HL-60 (cell line): ENCODE measurements around the gene GNG7.
A peak's percentile ranks its signal among the peaks of the same experiment; 100 is the strongest.
"Not testable (repeated sequence)": the region's sequence is repeated elsewhere in the genome, so short reads cannot be mapped to it uniquely, and the experiment has no call there.

Experiments
- DNase-seq, 2 experiments: peaks; one replicate each; pipeline ENCODE4 v3.0.0-alpha.2; 2010 to 2020; ENCODE audit warnings: low read depth in 1 of 2, low spot score in 1 of 2
- H3K27ac ChIP-seq: fragments of 250-450 bp; sonication (Bioruptor Pico); replicated peaks from 2 replicates; pipeline ENCODE4 v1.5.1; 2020; ENCODE audit warnings: mild to moderate bottlenecking, moderate library complexity
- H3K27me3 ChIP-seq: fragments of 250-450 bp; sonication (Bioruptor Pico); 2 replicates; pipeline ENCODE4 v1.5.1; 2021; ENCODE audit warnings: mild to moderate bottlenecking, moderate library complexity; ENCODE audit not compliant: insufficient read depth, poor library complexity, severe bottlenecking
- H3K4me3 ChIP-seq: replicated peaks from 2 replicates; pipeline ENCODE4 v1.5.1; 2011; ENCODE audit warnings: mild to moderate bottlenecking, control low read depth, low read length; ENCODE audit not compliant: insufficient read depth
- GABPA ChIP-seq: IDR thresholded peaks from 2 replicates; pipeline ENCODE4 v1.6.1; 2012; ENCODE audit warnings: low read depth
- POLR2AphosphoS5 ChIP-seq: IDR thresholded peaks from 2 replicates; pipeline ENCODE4 v1.6.1; 2012; ENCODE audit warnings: low read depth
- REST ChIP-seq: IDR thresholded peaks from 2 replicates; pipeline ENCODE4 v1.6.1; 2012; ENCODE audit warnings: low read depth; ENCODE audit not compliant: insufficient replicate concordance
- SPI1 ChIP-seq: IDR thresholded peaks from 2 replicates; pipeline ENCODE4 v1.6.1; 2012; ENCODE audit warnings: low read depth, mild to moderate bottlenecking, borderline replicate concordance
- TF ChIP-seq, protein P1 (sequence below): IDR thresholded peaks from one replicate; pipeline ENCODE4 v1.5.1; 2011; ENCODE audit warnings: low read length, control low read depth, inconsistent platforms; ENCODE audit not compliant: insufficient read depth

Gene GNG7

GRCh38 chr19:2543463-2544442 lies 158.7 kb downstream of the GNG7 start:
- Histone ChIP-seq H3K4me3 (no peak overlapping the region), H3K27ac (peak overlapping the region; percentile 94), H3K27me3 (no peaks in the 10 kb centered on the region)
- TF ChIP-seq REST (peak; percentile 47), SPI1 (no peak), POLR2AphosphoS5 (peak; percentile 84), GABPA (0 out of 2 replicates have a peak, but pooled peaks have one; percentile 31)
- TF ChIP-seq, protein P1, sequence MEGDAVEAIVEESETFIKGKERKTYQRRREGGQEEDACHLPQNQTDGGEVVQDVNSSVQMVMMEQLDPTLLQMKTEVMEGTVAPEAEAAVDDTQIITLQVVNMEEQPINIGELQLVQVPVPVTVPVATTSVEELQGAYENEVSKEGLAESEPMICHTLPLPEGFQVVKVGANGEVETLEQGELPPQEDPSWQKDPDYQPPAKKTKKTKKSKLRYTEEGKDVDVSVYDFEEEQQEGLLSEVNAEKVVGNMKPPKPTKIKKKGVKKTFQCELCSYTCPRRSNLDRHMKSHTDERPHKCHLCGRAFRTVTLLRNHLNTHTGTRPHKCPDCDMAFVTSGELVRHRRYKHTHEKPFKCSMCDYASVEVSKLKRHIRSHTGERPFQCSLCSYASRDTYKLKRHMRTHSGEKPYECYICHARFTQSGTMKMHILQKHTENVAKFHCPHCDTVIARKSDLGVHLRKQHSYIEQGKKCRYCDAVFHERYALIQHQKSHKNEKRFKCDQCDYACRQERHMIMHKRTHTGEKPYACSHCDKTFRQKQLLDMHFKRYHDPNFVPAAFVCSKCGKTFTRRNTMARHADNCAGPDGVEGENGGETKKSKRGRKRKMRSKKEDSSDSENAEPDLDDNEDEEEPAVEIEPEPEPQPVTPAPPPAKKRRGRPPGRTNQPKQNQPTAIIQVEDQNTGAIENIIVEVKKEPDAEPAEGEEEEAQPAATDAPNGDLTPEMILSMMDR, result no peak
- DNase-seq, result peak; percentile 79 to 86

DNA sequence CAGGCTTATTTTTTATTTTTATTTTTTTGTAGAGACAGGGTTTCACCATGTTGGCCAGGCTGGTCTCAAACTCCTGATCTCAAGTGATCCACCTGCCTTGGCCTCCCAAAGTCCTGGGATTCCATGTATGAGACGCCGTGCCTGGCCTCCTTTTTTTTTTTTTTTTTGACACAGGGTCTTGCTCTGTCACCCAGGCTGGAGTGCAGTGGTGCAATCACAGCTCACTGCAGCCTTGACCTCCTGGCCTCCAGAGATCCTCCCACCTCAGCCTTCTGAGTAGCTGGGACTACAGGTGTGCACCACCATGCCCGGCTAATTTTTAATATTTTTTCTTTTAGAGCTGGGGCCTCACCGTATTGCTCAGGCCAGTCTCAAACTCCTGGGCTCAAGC lies 159.4 kb downstream of the GNG7 start:
- not testable (repeated sequence) for H3K4me3 ChIP-seq, H3K27me3 ChIP-seq, DNase-seq
- peak overlapping the region; percentile 94 for H3K27ac ChIP-seq

- H3K4me3 ChIP-seq, result no peak overlapping the region
- TF ChIP-seq, protein P1, result no peak
- TF ChIP-seq REST, result no peak
- no peaks in the 10 kb centered on the region for H3K27me3 ChIP-seq
- peak overlapping the region; percentile 94 for H3K27ac ChIP-seq
- DNase-seq, result peak in 1 of 2 experiments; percentile 59
Observed at GRCh38 chr19:2542341-2543069, 160.0 kb downstream of the GNG7 start.

DNA sequence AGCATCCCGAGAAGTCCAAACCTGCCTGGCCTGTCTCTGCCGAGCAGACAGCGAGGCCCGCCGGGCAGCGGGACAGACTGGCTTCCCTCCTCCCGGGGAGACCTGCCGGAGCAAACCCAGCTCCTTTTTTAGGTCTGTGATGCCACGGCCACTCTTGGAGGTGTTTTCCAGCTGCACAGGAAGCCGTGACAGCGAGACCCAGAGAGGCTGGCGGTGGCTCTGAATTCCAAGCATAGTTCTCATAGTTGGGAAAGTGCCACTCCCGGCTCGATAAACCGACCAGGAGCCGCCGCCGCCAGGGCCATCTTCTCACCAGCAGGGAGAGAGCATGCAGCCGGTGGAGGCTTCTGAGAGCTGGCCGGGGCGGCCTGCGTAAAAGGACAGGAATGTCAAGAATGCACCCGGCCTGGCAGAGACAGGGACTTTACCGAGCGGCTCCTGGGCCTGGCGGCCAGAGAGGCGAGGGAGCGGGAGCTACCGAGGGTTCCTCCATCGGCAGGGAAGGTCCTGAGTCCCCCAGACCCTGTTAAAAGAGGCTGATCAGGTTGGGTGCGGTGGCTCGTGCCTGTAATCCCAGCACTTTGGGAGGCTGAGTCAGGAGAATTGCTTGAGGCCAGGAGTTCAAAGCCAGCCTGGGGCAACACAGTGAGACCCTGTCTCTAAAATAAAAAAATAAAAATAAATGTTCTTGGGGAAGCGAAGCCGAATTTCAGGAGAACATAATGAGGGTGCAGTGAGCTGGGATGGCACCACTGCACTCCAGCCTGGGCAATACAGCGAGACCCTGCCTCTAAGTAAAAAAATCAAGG lies 161.6 kb downstream of the GNG7 start:
- no peak for DNase-seq
- no peak overlapping the region for H3K27ac ChIP-seq
- TF ChIP-seq GABPA, result no peak
- TF ChIP-seq, protein P1, result no peak
- TF ChIP-seq REST, result no peak
- TF ChIP-seq SPI1, result no peak
- no peak for TF ChIP-seq POLR2AphosphoS5
- no peak overlapping the region for H3K4me3 ChIP-seq
- H3K27me3 ChIP-seq, result no peaks in the 10 kb centered on the region
